ENCODE results near the gene ZNF408. TPM values are rescaled to one million over a fixed set of nuclear protein-coding genes. Genes with fewer than 3 reads are reported as not detected.

Gene ZNF408
- polyA plus RNA-seq, 1 of the 3 experiments (the other 2 are of a cell fraction) = 7.1 TPM

GRCh38 chr11:46674463-46675287 is 26.2 kb upstream of the ZNF408 start:
- POLR2A ChIA-PET = interaction anchor here (0.8 to 1.5 kb wide), 2 partner anchors 14 to 16 kb away, joined by 3 read pairs; no protein-coding TSS in a partner anchor
- H3K9me3 ChIP-seq = no peaks in the 10 kb centered on the region
- TF ChIP-seq EP300 (IDR thresholded peaks at IDR 0.05; ENCODE audit: borderline replicate concordance in 1 of 2, low read depth in 1 of 2, low read length in 1 of 2) (no peak), IRF3 (IDR thresholded peaks at IDR 0.05; ENCODE audit: low read depth, low read length) (no peak), RXRA (IDR thresholded peaks at IDR 0.05; ENCODE audit: borderline replicate concordance, low read depth) (no peak), RCOR1 (IDR thresholded peaks at IDR 0.05; ENCODE audit: low read length) (no peak), GATA2 (CRISPR knock-in tag; IDR thresholded peaks at IDR 0.05) (no peak), USF2 (IDR thresholded peaks at IDR 0.05; ENCODE audit: borderline replicate concordance, low read depth, low read length) (no peak), FOXJ3 (CRISPR knock-in tag; IDR thresholded peaks at IDR 0.05) (no peak), EZH2phosphoT487 (IDR thresholded peaks at IDR 0.05; ENCODE audit: borderline replicate concordance, low read depth) (no peak), RFX5 (IDR thresholded peaks at IDR 0.05; ENCODE audit: low read length) (no peak), GABPA (IDR thresholded peaks at IDR 0.05; ENCODE audit: low read depth) (no peak), MXI1 (IDR thresholded peaks at IDR 0.05; ENCODE audit: low read depth, low read length) (no peak), CHD2 (IDR thresholded peaks at IDR 0.05; ENCODE audit: low read length, partially characterized antibody) (no peak), NRF1 (IDR thresholded peaks at IDR 0.05; ENCODE audit: low read depth, low read length) (no peak), TEAD4 (IDR thresholded peaks at IDR 0.05; ENCODE audit: borderline replicate concordance, insufficient read depth) (no peak), NFIC (IDR thresholded peaks at IDR 0.05; ENCODE audit: borderline replicate concordance) (no peak)
- TF ChIP-seq, protein P1, sequence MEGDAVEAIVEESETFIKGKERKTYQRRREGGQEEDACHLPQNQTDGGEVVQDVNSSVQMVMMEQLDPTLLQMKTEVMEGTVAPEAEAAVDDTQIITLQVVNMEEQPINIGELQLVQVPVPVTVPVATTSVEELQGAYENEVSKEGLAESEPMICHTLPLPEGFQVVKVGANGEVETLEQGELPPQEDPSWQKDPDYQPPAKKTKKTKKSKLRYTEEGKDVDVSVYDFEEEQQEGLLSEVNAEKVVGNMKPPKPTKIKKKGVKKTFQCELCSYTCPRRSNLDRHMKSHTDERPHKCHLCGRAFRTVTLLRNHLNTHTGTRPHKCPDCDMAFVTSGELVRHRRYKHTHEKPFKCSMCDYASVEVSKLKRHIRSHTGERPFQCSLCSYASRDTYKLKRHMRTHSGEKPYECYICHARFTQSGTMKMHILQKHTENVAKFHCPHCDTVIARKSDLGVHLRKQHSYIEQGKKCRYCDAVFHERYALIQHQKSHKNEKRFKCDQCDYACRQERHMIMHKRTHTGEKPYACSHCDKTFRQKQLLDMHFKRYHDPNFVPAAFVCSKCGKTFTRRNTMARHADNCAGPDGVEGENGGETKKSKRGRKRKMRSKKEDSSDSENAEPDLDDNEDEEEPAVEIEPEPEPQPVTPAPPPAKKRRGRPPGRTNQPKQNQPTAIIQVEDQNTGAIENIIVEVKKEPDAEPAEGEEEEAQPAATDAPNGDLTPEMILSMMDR (IDR thresholded peaks at IDR 0.05) = no peak
- TF ChIP-seq, protein P2, sequence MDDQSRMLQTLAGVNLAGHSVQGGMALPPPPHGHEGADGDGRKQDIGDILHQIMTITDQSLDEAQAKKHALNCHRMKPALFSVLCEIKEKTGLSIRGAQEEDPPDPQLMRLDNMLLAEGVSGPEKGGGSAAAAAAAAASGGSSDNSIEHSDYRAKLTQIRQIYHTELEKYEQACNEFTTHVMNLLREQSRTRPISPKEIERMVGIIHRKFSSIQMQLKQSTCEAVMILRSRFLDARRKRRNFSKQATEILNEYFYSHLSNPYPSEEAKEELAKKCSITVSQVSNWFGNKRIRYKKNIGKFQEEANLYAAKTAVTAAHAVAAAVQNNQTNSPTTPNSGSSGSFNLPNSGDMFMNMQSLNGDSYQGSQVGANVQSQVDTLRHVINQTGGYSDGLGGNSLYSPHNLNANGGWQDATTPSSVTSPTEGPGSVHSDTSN (IDR thresholded peaks at IDR 0.05) = no peak
- H3K36me3 ChIP-seq (replicated peaks in 1 of 2; ENCODE audit: control insufficient read depth in 1 of 2, insufficient read depth in 2 of 2, low read length in 1 of 2) = peaks cover 29 to 59% of the 10 kb centered on the region in 2 experiments
- CTCF ChIA-PET = interaction anchor here (0.7 to 1.4 kb wide), 5 partner anchors 9 to 285 kb away, joined by 3 to 5 read pairs (median 4); no protein-coding TSS in a partner anchor
- no peaks in the 10 kb centered on the region for H3K9me2 ChIP-seq
- no peaks in the 10 kb centered on the region for H4K20me1 ChIP-seq (ENCODE audit: insufficient read depth)
- H3K4me3 ChIP-seq (ENCODE audit: low read depth in 2 of 2, low read length in 1 of 2) = no peak overlapping the region
- H3K79me2 ChIP-seq (ENCODE audit: insufficient read depth) = no peaks in the 10 kb centered on the region
- H3F3A ChIP-seq (replicated peaks; ENCODE audit: insufficient read depth) = peaks cover 7% of the 10 kb centered on the region
- no peaks in the 10 kb centered on the region for H3K27me3 ChIP-seq (ENCODE audit: insufficient read depth)
- no peak overlapping the region for H3K4me2 ChIP-seq
- H2AFZ ChIP-seq (ENCODE audit: low read depth) = no peak overlapping the region
- H3K27ac ChIP-seq (ENCODE audit: low read depth in 2 of 2, low read length in 1 of 2) = peak overlapping the region; percentile 18 to 62; a peak in 2 of 4 replicates
- peaks cover 0 to 15% of the 10 kb centered on the region in 2 experiments; a peak in 1 of 4 replicates for H3K4me1 ChIP-seq (ENCODE audit: control insufficient read depth in 1 of 2, insufficient read depth in 2 of 2, low read depth in 1 of 2, low read length in 1 of 2)
- H3K9ac ChIP-seq = no peak overlapping the region
- WGBS (ENCODE audit: low lambda C conversion rate) = 83% methylated on average over 12 of the region's 12 CpGs
- peak; percentile 58 for DNase-seq
